SK-N-SH treated with all-trans-retinoic acid at 6 μM for 48 hours (cell line): ENCODE results near the gene HOMER1.

ENCODE experiments used
- ATAC-seq: fragments of 200-7000 bp; cut with Tn5 transposase; 3 replicates; pipeline ENCODE4 v1.9.1; 2020; ENCODE audit warnings: mild to moderate bottlenecking, moderate library complexity
- BACH2 ChIP-seq: fragments of 250-450 bp; sonication (Bioruptor Pico); IDR thresholded peaks from 2 replicates; pipeline ENCODE4 v1.9.0; 2021; ENCODE audit warnings: mild to moderate bottlenecking, borderline replicate concordance
- CREB5 ChIP-seq: fragments of 250-450 bp; sonication (Bioruptor Pico); IDR thresholded peaks from 2 replicates; pipeline ENCODE4 v1.5.1; 2020; ENCODE audit warnings: low read depth, mild to moderate bottlenecking, moderate library complexity
- CSDC2 ChIP-seq: fragments of 250-450 bp; sonication (Bioruptor Pico); IDR thresholded peaks from 2 replicates; pipeline ENCODE4 v1.5.0; 2020; ENCODE audit warnings: mild to moderate bottlenecking, moderate library complexity
- GLIS3 ChIP-seq: fragments of 250-450 bp; sonication (Bioruptor Pico); IDR thresholded peaks from 2 replicates; pipeline ENCODE4 v1.5.0; 2020; ENCODE audit warnings: mild to moderate bottlenecking, moderate library complexity
- ISL1 ChIP-seq: fragments of 250-450 bp; sonication (Bioruptor Pico); IDR thresholded peaks from 2 replicates; pipeline ENCODE4 v2.1.2; 2022; ENCODE audit warnings: mild to moderate bottlenecking, moderate library complexity
- OSR1 ChIP-seq: fragments of 250-450 bp; sonication (Bioruptor Pico); IDR thresholded peaks from 2 replicates; pipeline ENCODE4 v1.8.0; 2022; ENCODE audit warnings: moderate library complexity, mild to moderate bottlenecking, inconsistent platforms
- PATZ1 ChIP-seq: fragments of 250-450 bp; sonication (Bioruptor Pico); IDR thresholded peaks from 2 replicates; pipeline ENCODE4 v1.8.0; 2020; ENCODE audit warnings: mild to moderate bottlenecking, moderate library complexity, borderline replicate concordance
- POU6F1 ChIP-seq: fragments of 250-450 bp; sonication (Bioruptor Pico); IDR thresholded peaks from 2 replicates; pipeline ENCODE4 v1.8.0; 2021; ENCODE audit warnings: low read depth, mild to moderate bottlenecking, moderate library complexity, borderline replicate concordance
- PPARA ChIP-seq: fragments of 250-450 bp; sonication (Bioruptor Pico); IDR thresholded peaks from 2 replicates; pipeline ENCODE4 v1.5.0; 2020; ENCODE audit warnings: mild to moderate bottlenecking, borderline replicate concordance
- RARB ChIP-seq: fragments of 250-450 bp; sonication (Bioruptor Pico); IDR thresholded peaks from 2 replicates; pipeline ENCODE4 v1.8.0; 2021; ENCODE audit warnings: mild to moderate bottlenecking, moderate library complexity
- SNAI2 ChIP-seq: fragments of 250-450 bp; sonication (Bioruptor Pico); IDR thresholded peaks from 2 replicates; pipeline ENCODE4 v1.5.0; 2020; ENCODE audit warnings: mild to moderate bottlenecking, moderate library complexity
- TCF4 ChIP-seq: fragments of 250-450 bp; sonication (Bioruptor Pico); IDR thresholded peaks from 2 replicates; pipeline ENCODE4 v1.8.0; 2021; ENCODE audit warnings: mild to moderate bottlenecking, moderate library complexity, borderline replicate concordance
- TOX ChIP-seq: fragments of 250-450 bp; sonication (Bioruptor Pico); IDR thresholded peaks from 2 replicates; pipeline ENCODE4 v1.8.0; 2021; ENCODE audit warnings: mild to moderate bottlenecking, moderate library complexity, borderline replicate concordance
- TSHZ2 ChIP-seq: fragments of 250-450 bp; sonication (Bioruptor Pico); IDR thresholded peaks from 2 replicates; pipeline ENCODE4 v1.5.0; 2020; ENCODE audit warnings: mild to moderate bottlenecking, moderate library complexity
- ZC3H10 ChIP-seq: fragments of 250-450 bp; sonication (Bioruptor Pico); IDR thresholded peaks from 2 replicates; pipeline ENCODE4 v1.5.1; 2021; ENCODE audit warnings: mild to moderate bottlenecking, moderate library complexity
- ZFP3 ChIP-seq: fragments of 250-450 bp; sonication (Bioruptor Pico); IDR thresholded peaks from 2 replicates; pipeline ENCODE4 v1.5.0; 2020; ENCODE audit warnings: mild to moderate bottlenecking, moderate library complexity
- ZNF565 ChIP-seq: fragments of 450-650 bp; formaldehyde crosslinking; conservative IDR thresholded peaks from 2 replicates; pipeline ENCODE4 v1.5.0; 2020; ENCODE audit warnings: low read depth, mild to moderate bottlenecking, moderate library complexity
- ZNF70 ChIP-seq: fragments of 450-650 bp; formaldehyde crosslinking; IDR thresholded peaks from 2 replicates; pipeline ENCODE4 v1.5.0; 2020; ENCODE audit warnings: mild to moderate bottlenecking, moderate library complexity
- ZNF8 ChIP-seq: fragments of 450-650 bp; formaldehyde crosslinking; IDR thresholded peaks from 2 replicates; pipeline ENCODE4 v1.5.0; 2020; ENCODE audit warnings: mild to moderate bottlenecking, moderate library complexity

The HOMER1 gene

GRCh38 chr5:79489773-79490172 is 24.2 kb downstream of the HOMER1 start:
- TF ChIP-seq ZFP3 (CRISPR knock-in tag) = no peak
- no peak for TF ChIP-seq CSDC2 (CRISPR knock-in tag)
- no peak for TF ChIP-seq ZNF565 (CRISPR knock-in tag)
- no peak for TF ChIP-seq POU6F1
- peak; percentile 25; the same call in 1 of the 2 replicates for TF ChIP-seq ISL1 (CRISPR knock-in tag)
- TF ChIP-seq PPARA (CRISPR knock-in tag) = no peak
- no peak for TF ChIP-seq RARB (CRISPR knock-in tag)
- ATAC-seq = no peak

GRCh38 chr5:79488775-79489174 is 25.2 kb downstream of the HOMER1 start:
- ATAC-seq = no peak
- TF ChIP-seq ZNF8 (CRISPR knock-in tag) (no peak), OSR1 (CRISPR knock-in tag) (no peak), ISL1 (CRISPR knock-in tag) (peak; percentile 64; the same call in 1 of the 2 replicates), CSDC2 (CRISPR knock-in tag) (no peak), PATZ1 (no peak), TOX (CRISPR knock-in tag) (no peak), SNAI2 (no peak), PPARA (CRISPR knock-in tag) (no peak), GLIS3 (CRISPR knock-in tag) (no peak)
- TF ChIP-seq, all 23 proteins: peak for 1

GRCh38 chr5:79488058-79488457 is 25.9 kb downstream of the HOMER1 start:
- no peak for TF ChIP-seq TSHZ2 (CRISPR knock-in tag)
- 0 out of 2 replicates have a peak, but pooled peaks have one; percentile 9 for TF ChIP-seq ZFP3 (CRISPR knock-in tag)
- TF ChIP-seq ISL1 (CRISPR knock-in tag) = peak; percentile 71
- no peak for TF ChIP-seq ZNF8 (CRISPR knock-in tag)
- TF ChIP-seq RARB (CRISPR knock-in tag) = no peak

GRCh38 chr5:79487251-79487650 is 26.7 kb downstream of the HOMER1 start:
- TF ChIP-seq CREB5 (CRISPR knock-in tag) = no peak
- TF ChIP-seq ZNF565 (CRISPR knock-in tag) = no peak
- no peak for TF ChIP-seq ZNF8 (CRISPR knock-in tag)
- TF ChIP-seq BACH2 (CRISPR knock-in tag) = no peak
- no peak for TF ChIP-seq ZNF70 (CRISPR knock-in tag)
- no peak for TF ChIP-seq RARB (CRISPR knock-in tag)
- TF ChIP-seq OSR1 (CRISPR knock-in tag) = no peak
- TF ChIP-seq CSDC2 (CRISPR knock-in tag) = no peak
- no peak for TF ChIP-seq ISL1 (CRISPR knock-in tag)
- no peak for TF ChIP-seq TOX (CRISPR knock-in tag)
- no peak for TF ChIP-seq POU6F1
- no peak for TF ChIP-seq TSHZ2 (CRISPR knock-in tag)
- no peak for TF ChIP-seq PPARA (CRISPR knock-in tag)
- TF ChIP-seq ZC3H10 (CRISPR knock-in tag) = no peak
- no peak for TF ChIP-seq TCF4 (CRISPR knock-in tag)
- TF ChIP-seq SNAI2 = no peak
- TF ChIP-seq, all 23 proteins: peak for 0
- no peak for ATAC-seq

More at GRCh38 chr5:79488058-79488457, 25.9 kb downstream of the HOMER1 start:
- ATAC-seq = peak; percentile 20; the same call in 1 of the 3 replicates
